HL-60 (cell line): ENCODE results near the gene MACROD2.

Experiments
- DNase-seq, 2 experiments: peaks; one replicate each; pipeline ENCODE4 v3.0.0-alpha.2; 2010 to 2020; ENCODE audit warnings: low read depth in 1 of 2, low spot score in 1 of 2
- H3K27ac ChIP-seq: fragments of 250-450 bp; sonication (Bioruptor Pico); replicated peaks from 2 replicates; pipeline ENCODE4 v1.5.1; 2020; ENCODE audit warnings: mild to moderate bottlenecking, moderate library complexity
- H3K27me3 ChIP-seq: fragments of 250-450 bp; sonication (Bioruptor Pico); 2 replicates; pipeline ENCODE4 v1.5.1; 2021; ENCODE audit warnings: mild to moderate bottlenecking, moderate library complexity; ENCODE audit not compliant: insufficient read depth, poor library complexity, severe bottlenecking
- H3K4me3 ChIP-seq: replicated peaks from 2 replicates; pipeline ENCODE4 v1.5.1; 2011; ENCODE audit warnings: mild to moderate bottlenecking, control low read depth, low read length; ENCODE audit not compliant: insufficient read depth
- CTCF ChIP-seq: IDR thresholded peaks from one replicate; pipeline ENCODE4 v1.5.1; 2011; ENCODE audit warnings: low read length, control low read depth, inconsistent platforms; ENCODE audit not compliant: insufficient read depth
- GABPA ChIP-seq: IDR thresholded peaks from 2 replicates; pipeline ENCODE4 v1.6.1; 2012; ENCODE audit warnings: low read depth
- POLR2AphosphoS5 ChIP-seq: IDR thresholded peaks from 2 replicates; pipeline ENCODE4 v1.6.1; 2012; ENCODE audit warnings: low read depth
- REST ChIP-seq: IDR thresholded peaks from 2 replicates; pipeline ENCODE4 v1.6.1; 2012; ENCODE audit warnings: low read depth; ENCODE audit not compliant: insufficient replicate concordance
- SPI1 ChIP-seq: IDR thresholded peaks from 2 replicates; pipeline ENCODE4 v1.6.1; 2012; ENCODE audit warnings: low read depth, mild to moderate bottlenecking, borderline replicate concordance

MACROD2 gene

GRCh38 chr20:14790190-14790589 lies 794.9 kb downstream of the MACROD2 start:
- Histone ChIP-seq H3K4me3 (no peak overlapping the region), H3K27ac (no peak overlapping the region), H3K27me3 (no peaks in the 10 kb centered on the region)
- TF ChIP-seq POLR2AphosphoS5 (no peak), GABPA (no peak), REST (no peak), SPI1 (no peak), CTCF (no peak)
- no peak for DNase-seq

- Histone ChIP-seq H3K4me3 (no peak overlapping the region), H3K27ac (no peak overlapping the region), H3K27me3 (no peaks in the 10 kb centered on the region)
- no peak for DNase-seq
- TF ChIP-seq SPI1, result no peak
- no peak for TF ChIP-seq POLR2AphosphoS5
These were observed 795.7 kb downstream of the MACROD2 start for GRCh38 chr20:14790771-14791620.

- Histone ChIP-seq H3K4me3 (no peak overlapping the region), H3K27ac (no peak overlapping the region), H3K27me3 (no peaks in the 10 kb centered on the region)
- TF ChIP-seq GABPA (no peak), CTCF (no peak), POLR2AphosphoS5 (no peak), REST (no peak), SPI1 (no peak)
- DNase-seq, result no peak
These were observed 797.6 kb downstream of the MACROD2 start for GRCh38 chr20:14792915-14793314.

GRCh38 chr20:14799545-14800216 lies 804.4 kb downstream of the MACROD2 start:
- H3K27me3 ChIP-seq, result no peaks in the 10 kb centered on the region
- TF ChIP-seq CTCF (no peak), SPI1 (no peak)
- H3K27ac ChIP-seq, result no peak overlapping the region
- no peak for DNase-seq
- H3K4me3 ChIP-seq, result no peak overlapping the region
